GM12872 (cell line): ENCODE results near the gene ARRB1.

Source experiments
- TF ChIP-seq, protein P1 (sequence below): IDR thresholded peaks from 3 replicates; pipeline ENCODE4 v1.5.1; 2011; ENCODE audit warnings: low read depth, mild to moderate bottlenecking, low read length, moderate library complexity; ENCODE audit not compliant: insufficient read depth

ARRB1 gene

DNA sequence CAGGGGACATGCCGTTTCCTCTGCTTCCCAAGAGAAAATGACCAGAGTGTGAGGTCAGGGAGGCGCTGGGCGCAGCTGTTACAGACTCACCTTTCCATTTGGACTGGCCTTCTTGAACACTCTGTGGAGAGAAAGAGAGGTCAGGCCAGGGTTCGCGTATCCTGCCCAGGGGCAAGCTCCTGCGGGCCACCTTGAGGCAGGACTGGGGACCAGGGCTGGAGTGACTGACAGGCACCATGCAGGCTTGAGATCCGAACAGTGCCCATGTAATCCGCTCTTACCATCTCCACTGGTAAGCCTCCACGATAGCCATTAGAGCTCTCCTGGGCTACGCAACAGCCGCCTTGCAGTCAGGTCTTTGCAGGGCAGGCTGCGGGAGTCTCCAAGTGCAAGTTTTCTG is 61.5 kb downstream of the ARRB1 start:
- TF ChIP-seq, protein P1, sequence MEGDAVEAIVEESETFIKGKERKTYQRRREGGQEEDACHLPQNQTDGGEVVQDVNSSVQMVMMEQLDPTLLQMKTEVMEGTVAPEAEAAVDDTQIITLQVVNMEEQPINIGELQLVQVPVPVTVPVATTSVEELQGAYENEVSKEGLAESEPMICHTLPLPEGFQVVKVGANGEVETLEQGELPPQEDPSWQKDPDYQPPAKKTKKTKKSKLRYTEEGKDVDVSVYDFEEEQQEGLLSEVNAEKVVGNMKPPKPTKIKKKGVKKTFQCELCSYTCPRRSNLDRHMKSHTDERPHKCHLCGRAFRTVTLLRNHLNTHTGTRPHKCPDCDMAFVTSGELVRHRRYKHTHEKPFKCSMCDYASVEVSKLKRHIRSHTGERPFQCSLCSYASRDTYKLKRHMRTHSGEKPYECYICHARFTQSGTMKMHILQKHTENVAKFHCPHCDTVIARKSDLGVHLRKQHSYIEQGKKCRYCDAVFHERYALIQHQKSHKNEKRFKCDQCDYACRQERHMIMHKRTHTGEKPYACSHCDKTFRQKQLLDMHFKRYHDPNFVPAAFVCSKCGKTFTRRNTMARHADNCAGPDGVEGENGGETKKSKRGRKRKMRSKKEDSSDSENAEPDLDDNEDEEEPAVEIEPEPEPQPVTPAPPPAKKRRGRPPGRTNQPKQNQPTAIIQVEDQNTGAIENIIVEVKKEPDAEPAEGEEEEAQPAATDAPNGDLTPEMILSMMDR, result no peak

DNA sequence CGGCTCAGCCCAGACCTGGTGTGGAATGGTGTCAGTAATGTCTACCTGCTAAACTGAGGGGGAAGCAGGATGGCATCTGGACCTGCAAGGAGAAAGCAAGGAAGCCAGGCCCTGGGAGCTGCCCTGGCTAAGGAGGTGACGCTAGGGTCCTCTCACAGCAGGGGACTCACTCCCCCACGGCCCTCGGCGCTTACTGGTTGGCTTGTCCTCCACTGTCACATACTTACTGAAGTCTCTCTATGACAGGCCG is 62.0 kb downstream of the ARRB1 start:
- TF ChIP-seq, protein P1, result no peak

GRCh38 chr11:75287579-75287978 is 63.9 kb downstream of the ARRB1 start:
- TF ChIP-seq, protein P1, result no peak

- TF ChIP-seq, protein P1, result no peak
These were observed 64.5 kb downstream of the ARRB1 start for GRCh38 chr11:75286826-75287465.

DNA sequence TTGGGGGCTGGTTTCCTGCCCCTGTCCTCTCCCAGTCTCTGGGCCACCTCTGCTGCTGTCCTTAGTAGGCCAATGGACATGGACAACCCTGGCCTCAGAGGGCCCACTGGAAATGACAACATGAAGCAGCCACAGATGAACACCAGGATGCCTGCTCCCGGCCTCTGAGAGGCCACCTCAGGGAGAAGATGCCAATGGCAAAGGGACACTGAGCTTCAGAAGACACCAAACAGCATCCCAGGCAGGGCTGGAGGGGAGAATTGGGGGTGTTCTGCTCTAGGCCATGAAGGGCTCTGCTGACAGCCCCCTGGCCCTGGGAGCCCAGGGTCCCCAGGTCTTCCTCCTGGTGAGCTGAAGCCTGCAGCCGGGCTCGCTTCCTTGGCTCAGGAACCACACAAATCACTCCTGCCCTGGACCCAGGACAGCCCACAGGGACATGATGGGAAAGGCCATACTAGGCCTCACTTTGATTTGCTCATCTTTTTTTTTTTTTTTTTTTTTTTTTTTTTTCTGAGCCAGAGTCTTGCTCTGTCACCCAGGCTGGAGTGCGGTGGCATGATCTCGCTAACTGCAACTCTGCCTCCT is 65.6 kb downstream of the ARRB1 start:
- TF ChIP-seq, protein P1, result no peak

DNA sequence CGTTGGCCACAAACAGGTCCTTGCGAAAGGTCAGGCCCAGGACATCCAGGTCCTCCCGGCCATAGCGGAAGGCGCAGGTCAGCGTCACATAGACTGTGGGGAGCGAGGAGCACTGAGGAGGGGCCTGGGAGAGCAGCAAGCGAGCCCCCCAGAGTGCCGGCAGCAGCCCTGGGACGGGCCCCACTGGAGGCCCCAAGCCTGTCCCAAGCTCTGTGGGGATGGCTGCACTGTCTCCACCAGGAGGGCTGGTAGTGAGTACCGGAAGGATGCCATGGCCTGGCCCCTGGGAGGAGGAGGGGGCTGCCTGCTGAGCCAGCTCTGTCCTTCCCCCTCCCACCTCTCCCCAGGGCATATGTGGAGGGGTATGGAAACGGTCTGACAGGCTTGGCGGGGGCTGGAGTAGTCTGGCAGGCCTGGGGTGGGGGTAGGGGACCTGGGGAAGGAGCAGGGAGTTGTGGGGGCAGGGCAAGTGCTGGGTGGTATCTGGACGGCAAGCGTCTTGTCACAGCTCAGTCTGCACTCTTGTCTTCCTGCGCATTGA is 68.0 kb downstream of the ARRB1 start:
- TF ChIP-seq, protein P1, result no peak

DNA sequence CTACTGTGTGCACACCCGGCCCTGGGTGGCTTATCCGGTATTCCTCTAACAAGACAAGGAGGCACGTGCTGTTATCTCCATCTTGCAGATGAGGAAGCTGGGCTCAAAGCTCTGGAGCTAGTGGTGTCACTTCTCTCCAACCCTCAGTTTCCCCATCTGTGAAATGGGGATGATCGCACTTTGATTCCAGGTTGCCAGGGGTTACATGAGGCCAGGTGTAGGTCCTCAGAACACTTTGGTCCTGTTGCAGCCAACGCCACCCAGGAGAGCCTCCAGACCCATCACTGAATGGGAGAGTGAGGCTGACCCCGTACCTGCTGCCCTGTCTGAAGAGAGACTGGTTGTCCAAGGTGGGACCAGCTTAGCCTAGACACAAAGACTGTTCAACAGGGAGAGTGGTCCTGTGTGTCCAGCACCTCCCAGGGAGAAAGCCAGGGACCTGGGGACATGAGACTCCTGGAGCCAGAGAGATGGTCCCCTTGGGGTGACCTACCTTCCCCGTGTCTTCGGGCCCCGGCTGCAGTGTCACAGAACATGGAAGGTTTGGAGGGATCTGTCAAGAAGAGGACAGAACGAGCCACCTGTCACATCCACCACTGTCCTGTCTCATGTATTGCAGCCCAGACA is 69.9 kb downstream of the ARRB1 start:
- TF ChIP-seq, protein P1, result no peak
